ENCODE measurements around the gene TARBP1.
"Not testable (repeated sequence)": the region's sequence is repeated elsewhere in the genome, so short reads cannot be mapped to it uniquely, and the experiment has no call there.

TARBP1 gene
- long read RNA-seq, donor 1, full-length matches to known transcripts, result 5 of 25 reads
- long read RNA-seq, donor 1, partial matches to known transcripts, result 20 of 25 reads
- long read RNA-seq, donor 1, other reads (novel, unspliced or antisense), result 0 of 25 reads
- long read RNA-seq, donor 2, full-length matches to known transcripts, result 1 of 1 reads
- long read RNA-seq, donor 2, partial matches to known transcripts, result 0 of 1 reads
- long read RNA-seq, donor 2, other reads (novel, unspliced or antisense), result 0 of 1 reads
- long read RNA-seq, donor 3, partial matches to known transcripts, result 10 of 12 reads
- long read RNA-seq, donor 3, other reads (novel, unspliced or antisense), result 0 of 12 reads
- long read RNA-seq, donor 4, partial matches to known transcripts, result 27 of 33 reads
- long read RNA-seq, donor 4, other reads (novel, unspliced or antisense), result 0 of 33 reads
- long read RNA-seq, donor 5, partial matches to known transcripts, result 0 of 3 reads
- long read RNA-seq, donor 5, other reads (novel, unspliced or antisense), result 0 of 3 reads
- long read RNA-seq, donor 6, full-length matches to known transcripts, result 2 of 2 reads
- long read RNA-seq, donor 6, partial matches to known transcripts, result 0 of 2 reads
- long read RNA-seq, donor 6, other reads (novel, unspliced or antisense), result 0 of 2 reads
- long read RNA-seq, donor 7, full-length matches to known transcripts, result 6 of 16 reads
- long read RNA-seq, donor 7, partial matches to known transcripts, result 10 of 16 reads
- long read RNA-seq, donor 7, other reads (novel, unspliced or antisense), result 0 of 16 reads
- long read RNA-seq, donor 8, partial matches to known transcripts, result 7 of 9 reads
- long read RNA-seq, donor 8, other reads (novel, unspliced or antisense), result 0 of 9 reads

- peak; percentile 99 for DNase-seq
Observed at GRCh38 chr1:234478481-234479309, at the start of gene TARBP1. TSS of gene TARBP1 (minus strand) at chr1:234479179. CDS start at chr1:234479103, 76 bp downstream.

GRCh38 chr1:234528074-234528865 lies 49.3 kb upstream of the TARBP1 start:
- DNase-seq, result no peak

GRCh38 chr1:234527346-234527745 lies 48.4 kb upstream of the TARBP1 start:
- no peak for DNase-seq

- no peak for DNase-seq
Observed at GRCh38 chr1:234526922-234527321, 47.9 kb upstream of the TARBP1 start.

- no peak for DNase-seq
Observed at GRCh38 chr1:234525099-234525799, 46.3 kb upstream of the TARBP1 start.

- no peak for DNase-seq
Observed at GRCh38 chr1:234521836-234522235, 42.9 kb upstream of the TARBP1 start.

GRCh38 chr1:234520908-234521817 lies 42.2 kb upstream of the TARBP1 start:
- DNase-seq, result no peak

- no peak for DNase-seq
Observed at GRCh38 chr1:234519506-234519905, 40.5 kb upstream of the TARBP1 start.

- no peak for DNase-seq
Observed at GRCh38 chr1:234518876-234519275, 39.9 kb upstream of the TARBP1 start.

- DNase-seq, result not testable (repeated sequence)
Observed at GRCh38 chr1:234518086-234518485, 39.1 kb upstream of the TARBP1 start.

GRCh38 chr1:234517110-234517802 lies 38.3 kb upstream of the TARBP1 start:
- no peak for DNase-seq

- no peak for DNase-seq
Observed at GRCh38 chr1:234515821-234516241, 36.9 kb upstream of the TARBP1 start.

GRCh38 chr1:234515411-234515810 lies 36.4 kb upstream of the TARBP1 start:
- DNase-seq, result no peak

- DNase-seq, result no peak
Observed at GRCh38 chr1:234512451-234512861, 33.5 kb upstream of the TARBP1 start.

- no peak for DNase-seq
Observed at GRCh38 chr1:234509457-234510328, 30.7 kb upstream of the TARBP1 start.

- DNase-seq, result no peak
Observed at GRCh38 chr1:234507626-234508387, 28.8 kb upstream of the TARBP1 start.

GRCh38 chr1:234507089-234507488 lies 28.1 kb upstream of the TARBP1 start:
- no peak for DNase-seq
